IPS-18c (cell line): ENCODE data around the gene CES2.
"Not testable (repeated sequence)": the region's sequence is repeated elsewhere in the genome, so short reads cannot be mapped to it uniquely, and the experiment has no call there.

Experiments used
- H3K4me3 ChIP-seq: 2 replicates; pipeline ENCODE4 v1.7.0; 2013; ENCODE audit warnings: low read depth, mild to moderate bottlenecking, low read length, moderate library complexity; ENCODE audit not compliant: insufficient read depth
- H3K9me3 ChIP-seq: one replicate; pipeline ENCODE4 v1.6.1; 2013; ENCODE audit warnings: mild to moderate bottlenecking, low read length, moderate library complexity; ENCODE audit not compliant: control insufficient read depth, insufficient read depth

The CES2 gene

DNA sequence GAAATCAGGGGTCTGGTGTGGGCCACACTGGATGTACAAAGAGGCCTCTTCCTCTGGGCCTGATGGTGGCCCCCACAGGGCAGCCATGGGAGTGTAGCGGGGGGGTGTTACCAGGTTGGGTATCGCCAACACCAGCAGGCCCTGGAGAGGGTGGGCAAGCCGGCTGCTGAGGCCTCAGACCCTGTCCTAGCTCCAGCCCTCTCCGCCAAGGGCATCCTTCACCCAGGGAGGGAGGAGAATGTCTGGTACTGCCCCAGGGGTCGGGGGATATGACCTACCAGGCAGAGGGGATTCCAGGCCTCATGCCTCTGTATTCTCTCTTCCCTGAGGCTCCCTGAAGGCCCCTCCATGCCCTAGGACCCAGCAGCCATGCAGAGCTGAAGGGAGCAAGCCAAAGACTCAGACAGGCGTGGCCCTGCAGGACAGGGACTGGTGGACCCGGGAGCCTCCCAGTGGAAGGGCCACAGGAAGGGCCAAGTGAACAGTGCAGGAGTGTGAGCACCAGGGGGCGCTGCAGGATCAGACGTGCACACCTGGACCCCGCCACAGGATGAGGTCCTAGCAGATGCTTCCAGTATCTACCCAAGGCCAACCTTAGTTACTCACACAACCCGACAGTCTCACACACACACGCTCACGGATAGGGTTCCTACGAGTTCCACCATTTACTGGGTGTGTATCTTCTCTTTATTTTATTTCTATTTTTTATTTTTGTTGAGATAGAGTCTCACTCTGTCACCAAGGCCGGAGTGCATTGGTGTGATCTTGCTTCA, 42.2 kb downstream of the CES2 start:
- Histone ChIP-seq H3K4me3 (no peak overlapping the region), H3K9me3 (no peaks in the 10 kb centered on the region)

DNA sequence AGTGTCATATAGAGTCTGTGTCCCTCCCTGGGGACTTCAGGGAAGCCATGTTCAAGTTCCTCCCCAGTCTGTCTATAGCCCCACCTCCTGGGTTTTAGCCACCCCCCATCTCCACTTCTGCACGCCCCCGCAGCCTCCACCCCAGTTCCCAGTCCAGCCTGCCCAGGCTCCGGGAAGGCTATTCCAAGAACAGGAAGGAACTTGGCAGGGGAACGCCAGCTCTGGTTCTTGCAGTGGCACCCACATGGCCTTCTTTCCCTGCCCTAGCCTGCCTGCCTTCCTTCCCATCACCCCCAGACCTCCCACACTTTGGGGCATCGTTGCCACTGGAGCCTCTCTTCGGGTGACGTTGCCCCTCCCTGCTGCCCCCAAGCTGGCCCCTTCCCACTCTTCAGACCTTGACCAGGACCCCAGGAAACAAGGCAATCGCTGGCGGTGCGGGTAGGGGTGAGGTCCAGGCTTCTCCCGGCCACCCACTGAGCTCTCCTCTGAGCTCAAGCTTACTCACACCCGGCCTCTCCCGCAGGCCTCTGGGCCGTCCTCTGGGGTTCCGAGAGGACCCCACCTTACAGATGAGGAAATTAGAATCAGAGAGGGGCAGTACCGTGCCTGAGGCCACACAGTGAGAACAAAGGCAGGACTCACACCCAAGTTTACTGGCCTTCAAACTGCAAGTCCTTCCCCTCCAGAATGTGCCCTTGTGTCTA, 43.8 kb downstream of the CES2 start:
- Histone ChIP-seq H3K9me3 (no peaks in the 10 kb centered on the region), H3K4me3 (no peak overlapping the region)

DNA sequence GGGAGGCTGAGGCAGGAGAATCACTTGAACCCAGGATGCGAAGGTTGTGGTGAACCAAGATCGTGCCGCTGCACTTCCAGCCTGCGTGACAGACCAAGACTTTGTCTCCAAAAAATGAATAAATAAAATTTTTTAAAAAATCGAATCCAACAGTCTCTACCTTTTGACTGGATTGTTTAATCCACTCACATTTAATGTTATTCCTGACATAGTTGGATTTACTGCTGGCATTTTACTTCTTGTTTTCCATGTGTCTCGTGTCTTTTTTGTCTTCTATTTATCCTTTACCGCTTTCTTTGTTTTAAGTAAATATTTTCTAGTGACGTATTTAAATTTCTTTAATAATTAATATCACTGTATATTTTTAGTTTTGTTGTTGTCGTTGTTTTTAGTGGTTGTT, 47.7 kb downstream of the CES2 start:
- no peaks in the 10 kb centered on the region for H3K9me3 ChIP-seq
- H3K4me3 ChIP-seq, result no peak overlapping the region

DNA sequence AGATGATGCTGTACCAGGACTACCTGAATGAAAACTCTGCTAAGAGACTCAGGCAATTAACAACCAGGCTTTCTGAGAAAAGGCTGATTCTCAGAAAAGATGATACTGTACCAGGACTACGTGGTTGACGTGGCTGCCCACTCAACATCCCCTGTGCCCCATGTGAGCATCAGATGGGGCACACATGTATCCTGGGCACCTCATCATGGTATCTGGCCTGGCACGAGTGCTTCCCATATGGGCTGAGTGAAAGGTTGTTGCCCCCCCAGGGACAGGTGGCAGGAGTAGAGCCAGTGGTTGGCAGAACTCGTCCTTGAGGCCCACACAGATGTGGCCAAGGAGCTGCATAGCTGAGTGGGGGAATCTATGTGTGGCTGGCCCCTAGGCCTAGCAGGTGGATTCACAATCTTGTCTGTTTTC, 49.6 kb downstream of the CES2 start:
- H3K4me3 ChIP-seq, result no peak overlapping the region
- no peaks in the 10 kb centered on the region for H3K9me3 ChIP-seq

DNA sequence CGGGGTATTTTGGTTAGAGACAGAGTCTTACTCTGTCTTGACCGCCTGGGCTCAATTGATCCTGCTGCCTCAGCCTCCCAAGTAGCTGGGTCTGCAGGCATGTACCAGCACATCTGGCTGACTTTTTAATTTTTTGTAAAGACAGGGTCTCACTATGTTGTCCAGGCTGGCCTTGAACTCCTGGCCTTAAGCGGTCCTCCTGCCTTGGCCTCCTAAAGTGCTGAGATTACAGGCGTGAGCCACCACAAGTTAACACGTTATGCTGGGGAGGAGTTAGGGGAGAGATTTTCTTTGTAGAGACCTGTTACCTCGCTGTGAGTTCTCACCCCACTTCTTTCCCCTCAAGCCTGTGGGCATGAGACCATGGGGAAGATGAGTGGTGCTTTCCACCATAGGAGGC, 51.2 kb downstream of the CES2 start:
- H3K4me3 ChIP-seq, result no peak overlapping the region
- no peaks in the 10 kb centered on the region for H3K9me3 ChIP-seq

DNA sequence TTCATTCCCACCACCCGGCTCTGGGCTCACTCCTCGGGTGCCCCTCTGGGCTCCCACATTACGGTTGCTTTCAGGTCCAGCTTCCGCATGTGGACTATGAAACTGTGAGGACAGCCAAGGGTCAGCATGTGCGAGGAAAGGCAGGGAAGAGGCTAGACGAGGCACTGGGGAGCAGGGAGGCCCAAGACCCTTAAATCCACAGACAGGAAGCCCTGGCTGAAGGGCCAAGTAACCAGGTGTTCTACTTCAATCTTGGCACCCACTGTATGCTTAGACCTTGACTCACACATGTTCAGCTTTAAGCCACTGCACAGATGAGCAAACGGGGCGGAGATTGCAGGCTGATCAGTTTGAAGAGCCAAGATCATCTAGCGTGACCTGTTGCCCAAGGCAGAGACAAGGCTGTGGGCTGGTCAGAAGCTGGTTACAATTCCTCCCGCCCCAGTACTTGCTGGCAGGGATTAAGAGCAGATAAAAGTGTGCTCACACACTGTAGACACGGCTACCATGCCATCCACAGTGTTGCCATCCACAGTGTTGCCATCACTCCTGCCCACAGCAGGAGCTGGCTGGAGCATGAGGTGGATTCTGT, 53.0 kb downstream of the CES2 start, which contains the start of gene CES4A:
CES4A (plus strand) TSS at position 393 of the 592 bp plus-strand sequence; CDS start at position 577, 184 bp downstream.
- no peaks in the 10 kb centered on the region for H3K9me3 ChIP-seq
- H3K4me3 ChIP-seq, result no peak within 1 kb of the TSS

DNA sequence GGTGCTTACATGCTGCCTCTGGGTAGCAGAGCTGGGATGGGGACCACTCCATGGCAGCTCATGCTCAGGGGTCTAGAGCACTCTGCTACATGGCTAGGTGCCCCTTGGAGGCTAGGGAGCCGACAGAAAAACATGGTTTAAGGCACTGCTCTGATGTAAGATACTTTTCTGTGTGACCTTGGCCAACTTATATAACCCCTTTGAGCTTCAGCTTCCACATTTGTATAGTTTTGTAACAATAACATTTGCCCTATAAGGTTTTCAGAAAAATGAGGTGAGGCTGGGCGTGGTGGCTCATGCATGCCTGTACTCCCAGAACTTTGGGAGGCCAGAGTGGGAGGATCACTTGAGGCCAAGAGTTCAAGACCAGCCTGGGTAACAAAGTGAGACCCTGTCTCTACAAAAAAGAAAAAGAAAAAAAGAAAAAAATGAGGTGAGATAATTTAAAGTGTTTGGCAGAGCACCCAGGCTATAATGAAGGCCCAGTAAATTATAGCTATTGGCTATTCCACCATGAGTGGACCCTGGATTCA, 56.3 kb downstream of the CES2 start:
- Histone ChIP-seq H3K4me3 (no peak overlapping the region), H3K9me3 (no peaks in the 10 kb centered on the region)

DNA sequence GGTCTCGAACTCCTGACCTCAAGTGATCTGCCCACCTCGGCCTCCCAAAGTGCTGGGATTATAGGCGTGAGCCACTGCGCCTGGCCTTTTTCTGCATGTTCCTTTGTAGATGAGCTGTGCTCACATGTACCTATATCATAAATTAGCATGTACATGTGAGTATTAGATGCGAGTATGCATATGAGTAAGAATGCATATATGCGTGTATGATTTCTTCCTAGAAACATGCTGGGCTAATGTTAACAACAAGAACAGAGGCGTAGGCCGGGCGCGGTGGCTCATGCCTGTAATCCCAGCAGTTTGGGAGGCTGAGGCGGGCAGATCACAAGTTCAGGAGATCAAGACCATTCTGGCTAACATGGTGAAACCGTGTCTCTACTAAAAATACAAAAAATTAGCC, 58.2 kb downstream of the CES2 start:
- not testable (repeated sequence) for H3K9me3 ChIP-seq, H3K4me3 ChIP-seq
